Ishikawa (cell line): ENCODE results near the gene OSBPL6.

Experiments
- CEBPB ChIP-seq: IDR thresholded peaks from 2 replicates; pipeline ENCODE4 v1.6.1; 2012
- CREB1 ChIP-seq: IDR thresholded peaks from 2 replicates; pipeline ENCODE4 v1.6.1; 2012; ENCODE audit warnings: low read depth
- EGR1 ChIP-seq: IDR thresholded peaks from 2 replicates; pipeline ENCODE4 v1.6.1; 2012
- EP300 ChIP-seq: IDR thresholded peaks from 2 replicates; pipeline ENCODE4 v1.6.1; 2012; ENCODE audit warnings: borderline replicate concordance
- FOXM1 ChIP-seq: IDR thresholded peaks from 2 replicates; pipeline ENCODE4 v1.6.1; 2012; ENCODE audit warnings: low read depth, borderline replicate concordance
- NFIC ChIP-seq: IDR thresholded peaks from 2 replicates; pipeline ENCODE4 v1.6.1; 2012
- RAD21 ChIP-seq: IDR thresholded peaks from 2 replicates; pipeline ENCODE4 v1.6.1; 2012; ENCODE audit warnings: low read depth
- TAF1 ChIP-seq: IDR thresholded peaks from 2 replicates; pipeline ENCODE4 v1.6.1; 2012; ENCODE audit warnings: low read depth, mild to moderate bottlenecking
- TEAD4 ChIP-seq: IDR thresholded peaks from 2 replicates; pipeline ENCODE4 v1.6.1; 2012
- YY1 ChIP-seq: IDR thresholded peaks from 2 replicates; pipeline ENCODE4 v1.6.1; 2012; ENCODE audit warnings: low read depth
- ZBTB7A ChIP-seq: IDR thresholded peaks from 2 replicates; pipeline ENCODE4 v1.6.1; 2012; ENCODE audit warnings: low read depth
- TF ChIP-seq, protein P1 (sequence below): IDR thresholded peaks from 2 replicates; pipeline ENCODE4 v1.6.1; 2012; ENCODE audit warnings: low read depth, mild to moderate bottlenecking
- TF ChIP-seq, protein P2 (sequence below): IDR thresholded peaks from 2 replicates; pipeline ENCODE4 v1.6.1; 2012
- TF ChIP-seq, protein P3 (sequence below): IDR thresholded peaks from 2 replicates; pipeline ENCODE4 v1.6.1; 2012

DNA sequence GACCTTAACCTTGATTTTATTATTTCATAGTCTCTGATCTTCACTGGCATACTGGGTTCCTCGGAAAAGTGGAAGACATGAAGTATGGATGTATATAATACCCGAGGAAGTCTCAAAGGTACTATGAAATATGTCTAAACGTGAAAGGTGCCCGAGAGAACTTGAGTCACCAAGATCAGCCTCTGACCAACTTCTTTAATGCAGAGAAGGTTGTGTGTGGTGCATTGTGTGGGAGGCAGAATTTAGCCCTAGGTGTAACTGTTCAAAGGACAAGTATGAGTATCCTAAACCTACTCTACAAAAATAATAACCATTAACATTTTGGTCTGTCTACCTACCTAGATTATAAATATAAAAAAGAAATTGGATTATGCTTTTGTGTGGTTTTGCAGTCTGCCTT, 36.1 kb downstream of the OSBPL6 start:
- no peak for TF ChIP-seq TAF1
- no peak for TF ChIP-seq RAD21
- TF ChIP-seq CREB1 = no peak
- TF ChIP-seq FOXM1 = no peak
- no peak for TF ChIP-seq NFIC
- TF ChIP-seq, protein P1, sequence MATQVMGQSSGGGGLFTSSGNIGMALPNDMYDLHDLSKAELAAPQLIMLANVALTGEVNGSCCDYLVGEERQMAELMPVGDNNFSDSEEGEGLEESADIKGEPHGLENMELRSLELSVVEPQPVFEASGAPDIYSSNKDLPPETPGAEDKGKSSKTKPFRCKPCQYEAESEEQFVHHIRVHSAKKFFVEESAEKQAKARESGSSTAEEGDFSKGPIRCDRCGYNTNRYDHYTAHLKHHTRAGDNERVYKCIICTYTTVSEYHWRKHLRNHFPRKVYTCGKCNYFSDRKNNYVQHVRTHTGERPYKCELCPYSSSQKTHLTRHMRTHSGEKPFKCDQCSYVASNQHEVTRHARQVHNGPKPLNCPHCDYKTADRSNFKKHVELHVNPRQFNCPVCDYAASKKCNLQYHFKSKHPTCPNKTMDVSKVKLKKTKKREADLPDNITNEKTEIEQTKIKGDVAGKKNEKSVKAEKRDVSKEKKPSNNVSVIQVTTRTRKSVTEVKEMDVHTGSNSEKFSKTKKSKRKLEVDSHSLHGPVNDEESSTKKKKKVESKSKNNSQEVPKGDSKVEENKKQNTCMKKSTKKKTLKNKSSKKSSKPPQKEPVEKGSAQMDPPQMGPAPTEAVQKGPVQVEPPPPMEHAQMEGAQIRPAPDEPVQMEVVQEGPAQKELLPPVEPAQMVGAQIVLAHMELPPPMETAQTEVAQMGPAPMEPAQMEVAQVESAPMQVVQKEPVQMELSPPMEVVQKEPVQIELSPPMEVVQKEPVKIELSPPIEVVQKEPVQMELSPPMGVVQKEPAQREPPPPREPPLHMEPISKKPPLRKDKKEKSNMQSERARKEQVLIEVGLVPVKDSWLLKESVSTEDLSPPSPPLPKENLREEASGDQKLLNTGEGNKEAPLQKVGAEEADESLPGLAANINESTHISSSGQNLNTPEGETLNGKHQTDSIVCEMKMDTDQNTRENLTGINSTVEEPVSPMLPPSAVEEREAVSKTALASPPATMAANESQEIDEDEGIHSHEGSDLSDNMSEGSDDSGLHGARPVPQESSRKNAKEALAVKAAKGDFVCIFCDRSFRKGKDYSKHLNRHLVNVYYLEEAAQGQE = no peak
- no peak for TF ChIP-seq YY1
- TF ChIP-seq, protein P2, sequence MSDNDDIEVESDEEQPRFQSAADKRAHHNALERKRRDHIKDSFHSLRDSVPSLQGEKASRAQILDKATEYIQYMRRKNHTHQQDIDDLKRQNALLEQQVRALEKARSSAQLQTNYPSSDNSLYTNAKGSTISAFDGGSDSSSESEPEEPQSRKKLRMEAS = no peak
- TF ChIP-seq EP300 = no peak
- TF ChIP-seq CEBPB = no peak
- no peak for TF ChIP-seq EGR1
- TF ChIP-seq, protein P3, sequence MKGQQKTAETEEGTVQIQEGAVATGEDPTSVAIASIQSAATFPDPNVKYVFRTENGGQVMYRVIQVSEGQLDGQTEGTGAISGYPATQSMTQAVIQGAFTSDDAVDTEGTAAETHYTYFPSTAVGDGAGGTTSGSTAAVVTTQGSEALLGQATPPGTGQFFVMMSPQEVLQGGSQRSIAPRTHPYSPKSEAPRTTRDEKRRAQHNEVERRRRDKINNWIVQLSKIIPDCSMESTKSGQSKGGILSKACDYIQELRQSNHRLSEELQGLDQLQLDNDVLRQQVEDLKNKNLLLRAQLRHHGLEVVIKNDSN = no peak
- no peak for TF ChIP-seq ZBTB7A
- no peak for TF ChIP-seq TEAD4
